Skeletal muscle cell (primary cell): ENCODE results near the gene PPM1L.
A peak's percentile ranks its signal among the peaks of the same experiment; 100 is the strongest.
"Not testable (repeated sequence)": the region's sequence is repeated elsewhere in the genome, so short reads cannot be mapped to it uniquely, and the experiment has no call there.

ENCODE experiments used
- DNase-seq: peaks from one replicate; pipeline ENCODE4 v3.0.0-alpha.2; 2010; ENCODE audit warnings: low read depth
- H3K4me3 ChIP-seq: 2 replicates; pipeline ENCODE4 v1.5.1; 2011; ENCODE audit warnings: low read depth, mild to moderate bottlenecking, control low read depth, low read length, moderate library complexity

PPM1L gene

GRCh38 chr3:161008086-161008485 is 252.1 kb downstream of the PPM1L start:
- DNase-seq: no peak
- no peak overlapping the region for H3K4me3 ChIP-seq

- H3K4me3 ChIP-seq, DNase-seq: not testable (repeated sequence)
Measured at GRCh38 chr3:161010151-161010550, 254.1 kb downstream of the PPM1L start.

- H3K4me3 ChIP-seq: no peak overlapping the region
- no peak for DNase-seq
Measured at GRCh38 chr3:161014843-161015749, 259.1 kb downstream of the PPM1L start.

- H3K4me3 ChIP-seq: no peak overlapping the region
- no peak for DNase-seq
Measured at GRCh38 chr3:161016417-161017313, 260.6 kb downstream of the PPM1L start.

- DNase-seq: no peak
- no peak overlapping the region for H3K4me3 ChIP-seq
Measured at GRCh38 chr3:161017971-161018370, 261.9 kb downstream of the PPM1L start.

GRCh38 chr3:161020256-161020655 is 264.2 kb downstream of the PPM1L start:
- DNase-seq: no peak
- H3K4me3 ChIP-seq: no peak overlapping the region

GRCh38 chr3:161025911-161026310 is 269.9 kb downstream of the PPM1L start:
- no peak for DNase-seq
- no peak overlapping the region for H3K4me3 ChIP-seq

- H3K4me3 ChIP-seq: no peak overlapping the region
- DNase-seq: no peak
Measured at GRCh38 chr3:161026612-161027510, 270.8 kb downstream of the PPM1L start.

- DNase-seq: no peak
- H3K4me3 ChIP-seq: no peak overlapping the region
Measured at GRCh38 chr3:161028555-161029153, 272.6 kb downstream of the PPM1L start.

GRCh38 chr3:161031134-161031533 is 275.1 kb downstream of the PPM1L start:
- DNase-seq: no peak
- H3K4me3 ChIP-seq: no peak overlapping the region

GRCh38 chr3:161034913-161035550 is 279.0 kb downstream of the PPM1L start:
- not testable (repeated sequence) for DNase-seq, H3K4me3 ChIP-seq

- peak; percentile 66 for DNase-seq
- no peak overlapping the region for H3K4me3 ChIP-seq
Measured at GRCh38 chr3:161035711-161036110, 279.7 kb downstream of the PPM1L start.

GRCh38 chr3:161038725-161039124 is 282.7 kb downstream of the PPM1L start:
- no peak overlapping the region for H3K4me3 ChIP-seq
- no peak for DNase-seq

- H3K4me3 ChIP-seq: no peak overlapping the region
- DNase-seq: no peak
Measured at GRCh38 chr3:161042023-161042501, 286.0 kb downstream of the PPM1L start.

- DNase-seq: no peak
- no peak overlapping the region for H3K4me3 ChIP-seq
Measured at GRCh38 chr3:161043336-161044035, 287.5 kb downstream of the PPM1L start.

- no peak for DNase-seq
- H3K4me3 ChIP-seq: no peak overlapping the region
Measured at GRCh38 chr3:161049683-161050248, 293.7 kb downstream of the PPM1L start.

- DNase-seq: no peak
- H3K4me3 ChIP-seq: no peak overlapping the region
Measured at GRCh38 chr3:161050935-161051334, 294.9 kb downstream of the PPM1L start.
